NCI-H2196 treated with DMSO at 0.1 percent for 48 hours (cell line): ENCODE results near the gene ST14.
A peak's percentile ranks its signal among the peaks of the same experiment; 100 is the strongest.

Experiments used
- DNase-seq: peaks from one replicate; lab custom pipeline; 2025; ENCODE audit not compliant: unreplicated experiment; lab: John Stamatoyannopoulos, UW

ST14 gene

GRCh38 chr11:130206141-130206540 is 46.6 kb downstream of the ST14 start:
- DNase-seq: no peak

- no peak for DNase-seq
These were observed 48.9 kb downstream of the ST14 start for GRCh38 chr11:130208241-130209127.

DNA sequence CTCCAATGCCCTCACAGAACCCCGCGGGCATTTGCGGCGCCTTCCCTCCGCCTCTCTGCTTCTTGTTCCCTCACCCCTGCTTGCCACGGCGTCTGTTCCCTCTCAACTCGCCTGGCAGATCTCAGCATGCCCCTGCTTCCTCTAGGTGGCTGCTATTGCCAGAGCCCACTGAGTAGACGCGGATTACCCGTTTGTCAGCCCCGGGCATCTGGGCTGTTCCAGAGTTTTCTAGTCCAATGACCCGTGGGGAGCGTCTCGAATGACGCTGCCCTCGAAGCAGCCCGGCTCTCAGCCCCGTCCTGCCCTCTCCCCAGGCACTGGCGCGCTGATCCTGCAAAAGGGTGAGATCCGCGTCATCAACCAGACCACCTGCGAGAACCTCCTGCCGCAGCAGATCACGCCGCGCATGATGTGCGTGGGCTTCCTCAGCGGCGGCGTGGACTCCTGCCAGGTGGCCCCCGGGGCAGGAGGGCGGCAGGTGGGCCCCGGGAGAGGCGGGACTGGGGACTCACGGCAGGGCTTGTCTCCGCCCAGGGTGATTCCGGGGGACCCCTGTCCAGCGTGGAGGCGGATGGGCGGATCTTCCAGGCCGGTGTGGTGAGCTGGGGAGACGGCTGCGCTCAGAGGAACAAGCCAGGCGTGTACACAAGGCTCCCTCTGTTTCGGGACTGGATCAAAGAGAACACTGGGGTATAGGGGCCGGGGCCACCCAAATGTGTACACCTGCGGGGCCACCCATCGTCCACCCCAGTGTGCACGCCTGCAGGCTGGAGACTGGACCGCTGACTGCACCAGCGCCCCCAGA is 49.7 kb downstream of the ST14 start:
- no peak for DNase-seq

GRCh38 chr11:130209954-130210854 is 50.6 kb downstream of the ST14 start:
- DNase-seq: no peak

GRCh38 chr11:130211144-130211543 is 51.6 kb downstream of the ST14 start:
- no peak for DNase-seq

- no peak for DNase-seq
These were observed 52.3 kb downstream of the ST14 start for GRCh38 chr11:130211781-130212401.

DNA sequence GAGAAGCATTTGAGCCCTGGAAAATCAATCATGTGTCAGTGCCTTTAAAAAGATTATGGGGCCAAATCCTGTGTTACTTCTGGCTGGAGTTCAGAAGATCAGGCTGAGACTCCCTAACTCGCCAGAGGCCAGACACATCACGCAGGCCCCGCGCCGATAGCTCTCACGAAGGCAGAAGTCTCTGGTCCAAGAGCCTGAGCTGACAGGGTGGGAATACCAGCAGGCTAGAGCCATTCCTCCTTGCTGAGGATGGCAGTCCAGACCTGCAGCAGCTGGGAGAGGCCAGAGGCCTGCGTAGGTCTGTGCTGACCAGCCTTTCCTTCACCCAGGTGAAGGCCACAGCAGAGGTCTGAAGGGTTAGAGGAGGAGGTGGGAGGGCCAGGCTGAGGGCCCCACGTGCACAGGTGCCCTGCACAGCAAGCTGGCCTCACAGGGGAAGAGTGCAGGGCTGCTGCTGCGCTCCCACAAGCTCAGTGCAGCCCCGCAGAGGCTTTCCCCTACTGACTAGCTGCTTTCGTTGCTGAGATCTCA is 52.9 kb downstream of the ST14 start:
- no peak for DNase-seq

GRCh38 chr11:130213143-130213978 is 53.8 kb downstream of the ST14 start:
- peak; percentile 25 for DNase-seq

DNA sequence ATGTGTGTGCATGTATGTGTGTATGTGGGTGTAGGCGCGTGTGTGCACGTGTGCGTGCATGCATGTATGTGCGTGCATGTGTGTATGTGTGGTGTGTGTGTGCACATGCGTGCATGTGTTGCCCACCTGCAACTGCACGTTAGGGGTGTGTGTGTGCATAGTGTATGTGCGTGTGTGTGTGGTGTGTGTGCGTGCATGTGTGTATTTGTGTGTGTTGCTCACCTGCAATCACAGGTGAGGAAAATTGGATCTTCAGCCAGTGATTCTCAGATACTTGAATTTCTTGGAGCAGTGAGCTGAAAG is 54.3 kb downstream of the ST14 start:
- no peak for DNase-seq

GRCh38 chr11:130214861-130215530 is 55.4 kb downstream of the ST14 start:
- no peak for DNase-seq

DNA sequence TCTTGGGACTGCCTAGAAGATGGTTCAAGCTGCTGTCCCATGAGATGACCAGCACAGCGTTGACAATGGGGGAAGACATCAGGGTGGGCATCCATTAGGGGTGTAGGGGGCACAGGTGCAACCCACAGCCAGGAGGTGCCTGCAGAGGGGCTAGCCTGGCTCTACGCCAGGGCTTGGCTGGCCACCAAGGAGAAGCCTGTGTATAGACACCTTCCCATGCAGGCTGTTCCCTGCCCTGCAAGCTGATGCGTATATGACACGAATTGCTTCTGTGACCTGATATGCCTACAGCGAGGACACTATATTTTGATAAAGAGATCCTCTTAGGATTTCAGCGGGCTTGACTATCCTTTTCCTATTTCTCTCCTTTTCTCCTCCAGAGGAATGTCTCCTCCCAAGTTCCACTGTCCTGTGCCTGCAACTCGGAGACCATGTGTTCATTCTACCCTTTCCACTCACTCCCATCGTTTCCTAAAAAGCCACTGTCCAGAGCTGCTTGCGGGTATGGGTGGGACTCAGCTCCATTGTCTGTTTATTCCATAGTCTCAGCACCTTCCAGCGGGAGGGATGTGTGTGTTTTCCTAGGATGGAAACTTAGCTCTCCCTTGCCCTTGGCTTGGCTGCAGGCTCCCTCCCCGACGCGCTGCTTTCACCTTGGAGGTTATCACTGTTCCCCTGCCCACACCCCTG is 56.1 kb downstream of the ST14 start:
- no peak for DNase-seq

DNA sequence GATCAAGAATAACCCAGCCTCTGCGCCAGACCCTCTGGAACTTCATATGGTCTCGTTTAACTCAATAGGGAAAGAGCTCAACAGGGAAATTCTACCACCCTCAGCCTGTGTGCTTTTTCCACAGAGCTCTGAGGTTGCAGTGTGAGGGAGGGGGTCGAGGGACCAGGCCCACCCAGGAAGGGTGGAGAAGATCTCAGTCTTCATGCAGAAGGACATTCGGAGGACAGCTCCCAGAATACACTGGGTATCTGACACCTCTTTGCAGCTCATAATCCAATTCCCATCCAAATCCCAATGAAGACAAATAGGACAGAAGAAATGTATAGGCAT is 56.6 kb downstream of the ST14 start:
- DNase-seq: no peak

GRCh38 chr11:130216591-130217132 is 57.1 kb downstream of the ST14 start:
- no peak for DNase-seq

DNA sequence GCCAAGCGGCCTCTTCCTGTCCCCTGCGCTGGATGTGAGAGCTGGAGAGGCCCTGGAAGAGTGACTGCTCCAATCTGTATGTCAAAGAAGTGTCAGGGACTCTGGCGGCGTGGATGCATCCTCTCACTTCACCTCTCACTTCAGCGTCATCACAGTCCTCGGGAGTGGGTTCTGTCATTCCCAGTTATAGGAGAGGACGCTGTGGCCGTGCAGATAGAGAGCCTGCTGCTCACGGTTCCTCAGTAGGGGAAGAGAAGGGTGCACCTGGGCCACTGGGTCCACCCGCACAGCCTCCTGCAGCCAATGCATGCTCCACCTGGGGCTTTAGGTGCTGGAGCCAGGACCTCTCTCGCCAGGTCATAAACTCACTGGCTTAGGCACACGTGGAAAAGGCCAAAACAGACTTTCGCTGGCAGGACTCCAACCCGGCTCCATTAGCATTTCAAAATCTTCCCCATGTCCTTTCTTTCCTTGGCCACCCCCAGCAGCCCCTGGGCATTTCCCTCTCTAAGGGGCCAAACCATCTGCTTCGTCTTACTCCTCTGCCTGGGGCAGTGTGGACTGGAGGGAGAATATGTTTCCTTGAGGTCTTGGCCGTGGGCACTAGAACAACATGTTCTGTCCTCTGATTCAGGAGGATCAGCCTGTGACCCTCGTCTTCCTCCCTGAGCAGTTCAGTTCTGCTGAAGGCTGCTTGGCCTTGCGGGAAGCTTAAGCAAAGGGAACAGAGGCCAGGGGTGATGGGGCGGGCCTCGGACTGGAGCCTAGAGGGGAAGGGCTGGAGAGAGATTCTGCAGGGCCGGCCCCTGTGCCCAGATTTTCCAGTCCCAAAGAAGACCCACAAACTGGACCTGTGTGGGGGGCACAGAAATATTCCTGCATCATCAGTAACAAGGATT is 57.8 kb downstream of the ST14 start:
- DNase-seq: no peak

DNA sequence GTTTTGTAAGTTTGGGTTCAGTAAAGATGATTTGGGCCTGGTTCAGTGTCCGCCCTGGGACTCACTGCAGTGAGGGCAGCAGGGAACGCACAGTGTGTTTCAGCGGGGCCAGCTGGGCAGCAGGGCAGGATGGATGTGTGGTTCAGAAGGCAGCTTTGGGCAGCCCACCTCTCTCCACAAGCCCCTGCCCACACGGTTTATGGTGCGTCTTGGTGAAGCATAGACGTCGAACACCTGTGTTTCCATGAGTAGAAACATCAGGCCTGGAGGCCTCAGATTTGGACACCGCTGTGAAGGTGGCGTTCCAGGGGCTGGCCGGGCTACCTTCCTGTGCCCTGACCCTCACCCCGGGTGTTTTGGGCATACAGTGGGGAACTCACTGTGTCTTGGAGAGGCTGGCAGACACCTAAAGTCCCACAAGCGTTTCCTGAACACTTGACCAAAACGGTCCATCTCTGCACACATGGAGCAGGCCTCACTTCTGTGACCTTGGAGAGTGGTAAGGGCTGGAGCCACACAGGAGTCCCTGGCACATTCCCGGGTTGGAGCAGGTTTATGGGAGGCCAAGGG is 59.0 kb downstream of the ST14 start:
- no peak for DNase-seq

DNA sequence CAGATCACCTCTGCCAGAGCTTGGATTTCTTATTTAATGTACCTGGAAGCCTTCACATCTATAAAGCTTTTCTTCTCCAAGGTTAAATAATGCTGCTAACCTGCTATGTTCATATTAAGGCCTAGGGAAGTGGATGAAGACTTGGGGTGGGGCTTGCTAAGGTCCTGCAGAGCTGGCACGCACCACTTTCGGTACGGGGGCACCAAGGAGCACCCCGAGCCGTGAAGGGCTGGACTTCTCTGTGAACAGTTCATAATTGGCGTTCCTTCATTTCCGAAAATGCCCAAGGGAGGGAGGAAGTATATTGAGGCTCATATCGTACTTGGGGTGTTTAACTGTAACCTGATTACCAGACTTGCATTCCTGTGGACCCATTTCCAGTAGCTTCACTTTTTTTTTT is 59.6 kb downstream of the ST14 start:
- DNase-seq: no peak
